Neural cell (in vitro differentiated cells): Measurements from ENCODE around the gene LDLRAD3.

ENCODE experiments used
- EP300 ChIP-seq: fragments of 450-650 bp; conservative IDR thresholded peaks from 2 replicates; pipeline ENCODE4 v1.6.1; 2014; ENCODE audit warnings: antibody characterized with exemption, mild to moderate bottlenecking, moderate library complexity; ENCODE audit not compliant: poor library complexity, severe bottlenecking
- EZH2 ChIP-seq: fragments of 200-600, 300-800 bp; shearing (Covaris generic), sonication (generic); IDR thresholded peaks from 2 replicates; pipeline ENCODE4 v1.6.1; 2014; ENCODE audit warnings: antibody characterized with exemption, low read length, borderline replicate concordance, mild to moderate bottlenecking; ENCODE audit not compliant: insufficient read depth, poor library complexity, severe bottlenecking
- MXI1 ChIP-seq: fragments of 450-650 bp; conservative IDR thresholded peaks from 2 replicates; pipeline ENCODE4 v1.6.1; 2014; ENCODE audit warnings: antibody characterized with exemption, mild to moderate bottlenecking; ENCODE audit not compliant: poor library complexity, severe bottlenecking
- POLR2AphosphoS5 ChIP-seq: IDR thresholded peaks from 2 replicates; pipeline ENCODE4 v1.6.1; 2012
- RAD21 ChIP-seq: fragments of 450-650 bp; conservative IDR thresholded peaks from 2 replicates; pipeline ENCODE4 v1.6.1; 2014; ENCODE audit warnings: antibody characterized with exemption, mild to moderate bottlenecking, moderate library complexity
- REST ChIP-seq: IDR thresholded peaks from 2 replicates; pipeline ENCODE4 v1.6.1; 2012; ENCODE audit warnings: borderline replicate concordance
- SMC3 ChIP-seq: fragments of 450-650 bp; conservative IDR thresholded peaks from 2 replicates; pipeline ENCODE4 v1.6.1; 2014; ENCODE audit warnings: antibody characterized with exemption, mild to moderate bottlenecking, moderate library complexity; ENCODE audit not compliant: poor library complexity
- TF ChIP-seq, protein P1 (sequence below): fragments of 450-650 bp; IDR thresholded peaks from 2 replicates; pipeline ENCODE4 v1.5.1; 2014; ENCODE audit warnings: antibody characterized with exemption, mild to moderate bottlenecking, moderate library complexity; ENCODE audit not compliant: poor library complexity, severe bottlenecking

GRCh38 chr11:35938231-35938630 lies 5.6 kb upstream of the LDLRAD3 start:
- TF ChIP-seq, protein P1, sequence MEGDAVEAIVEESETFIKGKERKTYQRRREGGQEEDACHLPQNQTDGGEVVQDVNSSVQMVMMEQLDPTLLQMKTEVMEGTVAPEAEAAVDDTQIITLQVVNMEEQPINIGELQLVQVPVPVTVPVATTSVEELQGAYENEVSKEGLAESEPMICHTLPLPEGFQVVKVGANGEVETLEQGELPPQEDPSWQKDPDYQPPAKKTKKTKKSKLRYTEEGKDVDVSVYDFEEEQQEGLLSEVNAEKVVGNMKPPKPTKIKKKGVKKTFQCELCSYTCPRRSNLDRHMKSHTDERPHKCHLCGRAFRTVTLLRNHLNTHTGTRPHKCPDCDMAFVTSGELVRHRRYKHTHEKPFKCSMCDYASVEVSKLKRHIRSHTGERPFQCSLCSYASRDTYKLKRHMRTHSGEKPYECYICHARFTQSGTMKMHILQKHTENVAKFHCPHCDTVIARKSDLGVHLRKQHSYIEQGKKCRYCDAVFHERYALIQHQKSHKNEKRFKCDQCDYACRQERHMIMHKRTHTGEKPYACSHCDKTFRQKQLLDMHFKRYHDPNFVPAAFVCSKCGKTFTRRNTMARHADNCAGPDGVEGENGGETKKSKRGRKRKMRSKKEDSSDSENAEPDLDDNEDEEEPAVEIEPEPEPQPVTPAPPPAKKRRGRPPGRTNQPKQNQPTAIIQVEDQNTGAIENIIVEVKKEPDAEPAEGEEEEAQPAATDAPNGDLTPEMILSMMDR = no peak
- TF ChIP-seq EZH2 (no peak), RAD21 (no peak), SMC3 (no peak), POLR2AphosphoS5 (no peak), REST (no peak), EP300 (no peak), MXI1 (no peak)
